SK-N-MC (cell line): Measurements from ENCODE around the gene DNLZ.

Source experiments
- EZH2 ChIP-seq: fragments of 200-600 bp; sonication (generic); IDR thresholded peaks from one replicate; pipeline ENCODE4 v1.6.1; 2017; ENCODE audit warnings: antibody characterized with exemption
- POLR2AphosphoS5 ChIP-seq: IDR thresholded peaks from 2 replicates; pipeline ENCODE4 v1.6.1; 2012; ENCODE audit warnings: mild to moderate bottlenecking, low read depth, low read length, borderline replicate concordance

GRCh38 chr9:136364942-136365774 is 1.6 kb upstream of the DNLZ start:
- TF ChIP-seq POLR2AphosphoS5 (no peak), EZH2 (no peak)
